Heart right ventricle (tissue), 16 donors: ENCODE measurements around the gene PPP4R3C. TPM values are rescaled to one million over a fixed set of nuclear protein-coding genes. Genes with fewer than 3 reads are reported as not detected.
"Not testable (repeated sequence)": the region's sequence is repeated elsewhere in the genome, so short reads cannot be mapped to it uniquely, and the experiment has no call there.

Source experiments
- ATAC-seq, 8 donors: fragments of 200-7000 bp; cut with Tn5 transposase; one replicate each; pipeline ENCODE4 v1.9.1; 2020; ENCODE audit warnings: mild to moderate bottlenecking in 8 of 8, moderate library complexity in 8 of 8, moderate number of reproducible peaks in 1 of 8
- DNase-seq, 2 donors: peaks; one replicate each; pipeline ENCODE4 v3.0.0-alpha.2; 2020
- H3K27ac ChIP-seq, 10 donors: fragments of 200-600 bp; sonication (generic) in 2 of 10; one replicate each; pipeline versions ENCODE4 v1.5.0 to v1.8.0; 2020 to 2022; ENCODE audit warnings: mild to moderate bottlenecking in 3 of 10
- H3K27me3 ChIP-seq, 7 donors: fragments of 200-600 bp; one replicate each; pipeline ENCODE4 v1.8.0; 2021 to 2022; ENCODE audit warnings: mild to moderate bottlenecking in 2 of 7
- H3K36me3 ChIP-seq, 9 donors: fragments of 200-600 bp; sonication (generic) in 1 of 9; one replicate each; pipeline versions ENCODE4 v1.5.0 to v1.8.0; 2020 to 2022; ENCODE audit warnings: mild to moderate bottlenecking in 2 of 9
- H3K4me1 ChIP-seq, 9 donors: fragments of 200-600 bp; sonication (generic) in 1 of 9; one replicate each; pipeline versions ENCODE4 v1.5.0 to v1.8.0; 2020 to 2022; ENCODE audit warnings: mild to moderate bottlenecking in 4 of 9
- H3K4me3 ChIP-seq, 10 donors: fragments of 200-600 bp; sonication (generic) in 2 of 10; one replicate each; pipeline versions ENCODE4 v1.5.0 to v1.8.0; 2020 to 2022; ENCODE audit warnings: mild to moderate bottlenecking in 7 of 10, moderate library complexity in 2 of 10
- H3K9me3 ChIP-seq, 11 donors: fragments of 200-600 bp in 10 of 11; sonication (generic) in 2 of 11; one replicate each; pipeline versions ENCODE4 v1.5.0 to v1.8.0; 2013 to 2022; ENCODE audit warnings: mild to moderate bottlenecking in 2 of 11, control low read depth in 1 of 11, moderate library complexity in 1 of 11
- WGBS, 2 donors: extraction: QIAGEN DNeasy Blood & Tissue Kit; methylation state at CpG; one replicate each; pipeline ENCODE4 v1.1.7; 2013; ENCODE audit warnings: inconsistent platforms in 1 of 2; 5-methylcytosine and 5-hydroxymethylcytosine counted together
- intact Hi-C, 10 donors: fragments of 100-400 bp; cut with DNase I; formaldehyde crosslinking; loops; one replicate each; pipeline versions ENCODE4 v1.11.1 to v1.14.2; 2022
- polyA plus RNA-seq, 2 donors: library from polyadenylated mRNA; stranded (reverse); fragments of 200-250 nt; gene quantifications; one replicate each; pipeline ENCODE4 v1.2.3, GENCODE V29; 2013
- total RNA-seq, 10 donors: library from RNA; stranded (reverse); fragmentation: NEBNext Ultra II Directional in 3 of 10; extraction: Animal tissue kit (Norgen Biotek cat#: 25700) in 3 of 10; gene quantifications; one replicate each; pipeline versions ENCODE4 v1.2.1 to v1.2.4, GENCODE V29; 2021 to 2023
- TF ChIP-seq, protein P1 (sequence below), 9 donors: fragments of 200-600 bp; sonication (generic) in 2 of 9; IDR thresholded peaks; one replicate each; pipeline versions ENCODE4 v1.5.0 to v1.8.0; 2021 to 2022; ENCODE audit warnings: antibody characterized with exemption in 9 of 9, mild to moderate bottlenecking in 5 of 9, moderate library complexity in 1 of 9
- donor health status: Arrhythmogenic right ventricular cardiomyopathy.
- donor health status: ischemic (EF 13 %, LVEDD 7.1; RV severe dilation, severe dysfunction).
- donor health status: healthy with polysubstance abuse.
- donor health status: DM: no; HTN: yes; CAD: no.
- donor health status: DM: no; HTN: no; CAD: no.
- donor health status: ischemic (EF 25% LVEDD 6.9; RV normal size, moderate dysfunction).
- donor health status: ischemic (EF 25% LVEDD 5.7; RV mildly dilated, moderate dysfunction).
- donor health status: healthy.
- donor health status: DM: yes; HTN: yes; CAD: no.
- donor health status: Ischemic cardiomyopathy.
- donor health status: ischemic (EF 35%, LVEDD 5.7; RV mildly dilated, moderate dysfunction).
- donor health status: nonischemic (EF 11% LVEDD 7.7; RV severe dilation, severe dysfunction).
- donor health status: DM: yes; HTN: yes; CAD: no.
- donor health status: PGD.
- donor health status: ischemic (EF 29% LVEDD 5.4; RV normal size, mild dysfunction).
- donor health status: nonischemic (EF 23%, LVEDD 6.1; RV moderate dilation, normal function).

The PPP4R3C gene
- total and polyA plus RNA-seq, 12 donors = not detected

DNA sequence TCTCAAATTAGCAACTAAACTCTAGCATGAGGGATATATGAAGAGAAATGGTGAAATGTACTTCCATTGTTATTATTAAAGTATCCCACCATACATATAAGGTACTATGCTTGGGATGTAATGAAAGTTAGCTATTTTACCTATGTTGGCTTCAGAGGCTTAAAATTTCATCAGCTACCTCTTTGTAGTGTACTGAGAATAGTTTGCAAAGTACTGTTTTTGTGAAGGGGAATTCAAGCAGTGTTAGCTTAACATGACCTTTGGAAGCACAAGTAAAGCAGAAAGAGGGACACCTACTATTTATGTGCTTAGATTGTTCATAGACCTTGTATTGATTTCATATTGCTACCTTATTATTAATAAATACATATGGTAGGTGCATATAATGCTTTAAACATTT, 11.8 kb downstream of the PPP4R3C start:
- DNase-seq = no peak
- ATAC-seq = no peak

DNA sequence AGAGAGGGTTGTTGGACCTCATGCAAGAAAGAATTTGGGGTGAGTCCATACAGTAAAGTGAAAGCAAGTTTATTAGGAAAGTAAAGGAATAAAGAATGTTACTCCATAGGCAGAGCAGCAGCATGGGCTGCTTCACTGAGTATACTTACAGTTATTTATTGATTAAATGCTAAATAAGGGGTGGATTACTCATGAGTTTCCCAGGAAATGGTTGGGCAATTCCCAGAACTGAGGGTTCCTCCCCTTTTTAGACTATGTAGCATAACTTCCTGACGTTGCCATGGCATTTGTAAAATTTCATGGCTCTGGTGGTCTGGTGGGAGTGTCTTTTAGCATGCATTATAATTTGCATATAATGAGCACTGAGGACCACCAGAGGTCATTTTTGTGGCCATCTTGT, 16.7 kb downstream of the PPP4R3C start:
- intact Hi-C loops = no loop called here
- H3K9me3 ChIP-seq = peaks cover 0 to 10% (median 0%) of the 10 kb centered on the region in 11 donors
- no peak overlapping the region for H3K27ac ChIP-seq
- WGBS, 2 donors = 85 to 91% methylated on average over 1 of the region's 1 CpG
- no peaks in the 10 kb centered on the region for H3K36me3 ChIP-seq
- DNase-seq (no peak), ATAC-seq (no peak)
- no peak overlapping the region for H3K4me3 ChIP-seq
- TF ChIP-seq, protein P1, sequence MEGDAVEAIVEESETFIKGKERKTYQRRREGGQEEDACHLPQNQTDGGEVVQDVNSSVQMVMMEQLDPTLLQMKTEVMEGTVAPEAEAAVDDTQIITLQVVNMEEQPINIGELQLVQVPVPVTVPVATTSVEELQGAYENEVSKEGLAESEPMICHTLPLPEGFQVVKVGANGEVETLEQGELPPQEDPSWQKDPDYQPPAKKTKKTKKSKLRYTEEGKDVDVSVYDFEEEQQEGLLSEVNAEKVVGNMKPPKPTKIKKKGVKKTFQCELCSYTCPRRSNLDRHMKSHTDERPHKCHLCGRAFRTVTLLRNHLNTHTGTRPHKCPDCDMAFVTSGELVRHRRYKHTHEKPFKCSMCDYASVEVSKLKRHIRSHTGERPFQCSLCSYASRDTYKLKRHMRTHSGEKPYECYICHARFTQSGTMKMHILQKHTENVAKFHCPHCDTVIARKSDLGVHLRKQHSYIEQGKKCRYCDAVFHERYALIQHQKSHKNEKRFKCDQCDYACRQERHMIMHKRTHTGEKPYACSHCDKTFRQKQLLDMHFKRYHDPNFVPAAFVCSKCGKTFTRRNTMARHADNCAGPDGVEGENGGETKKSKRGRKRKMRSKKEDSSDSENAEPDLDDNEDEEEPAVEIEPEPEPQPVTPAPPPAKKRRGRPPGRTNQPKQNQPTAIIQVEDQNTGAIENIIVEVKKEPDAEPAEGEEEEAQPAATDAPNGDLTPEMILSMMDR (IDR thresholded peaks at IDR 0.05) = no peak
- no peaks in the 10 kb centered on the region for H3K27me3 ChIP-seq
- H3K4me1 ChIP-seq = no peaks in the 10 kb centered on the region

More for the DNA sequence above, 11.8 kb downstream of the PPP4R3C start:
- Histone ChIP-seq H3K4me1 (no peaks in the 10 kb centered on the region), H3K36me3 (no peaks in the 10 kb centered on the region), H3K27me3 (no peaks in the 10 kb centered on the region), H3K27ac (no peak overlapping the region), H3K9me3 (peaks cover 0 to 5% (median 0%) of the 10 kb centered on the region in 11 donors), H3K4me3 (no peak overlapping the region)
- intact Hi-C loops = loop anchor here in 1 of 10 donors (5.0 kb wide), 1 partner anchor 1599 kb away; no protein-coding TSS in a partner anchor
- TF ChIP-seq, protein P1 (IDR thresholded peaks at IDR 0.05) = no peak

DNA sequence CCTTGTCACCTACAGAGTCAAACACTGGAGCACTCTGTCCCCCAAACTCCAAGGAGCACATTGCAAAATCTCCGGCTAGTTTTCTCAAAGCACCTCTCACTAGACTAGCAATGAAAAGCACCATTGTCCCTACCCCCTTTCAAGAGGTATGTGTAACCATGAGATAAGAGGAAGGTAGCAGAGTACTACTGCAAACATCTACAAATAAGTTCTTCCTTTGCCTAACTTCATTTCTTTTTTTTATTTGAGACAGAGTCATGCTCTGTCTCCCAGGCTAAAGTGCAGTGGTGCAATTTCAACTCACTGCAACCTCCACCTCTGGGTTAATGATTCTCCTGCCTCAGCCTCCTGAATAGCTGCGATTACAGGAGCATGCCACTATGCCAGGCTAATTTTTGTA, 17.7 kb downstream of the PPP4R3C start:
- WGBS, 2 donors = 88 to 98% methylated on average over 2 of the region's 2 CpGs
- DNase-seq (no peak), ATAC-seq (no peak)
- TF ChIP-seq, protein P1 (IDR thresholded peaks at IDR 0.05) = no peak
- Histone ChIP-seq H3K27ac (no peak overlapping the region), H3K4me3 (no peak overlapping the region), H3K27me3 (no peaks in the 10 kb centered on the region), H3K9me3 (peaks cover 0 to 10% (median 0%) of the 10 kb centered on the region in 11 donors), H3K4me1 (no peaks in the 10 kb centered on the region), H3K36me3 (no peaks in the 10 kb centered on the region)
- intact Hi-C loops = no loop called here

DNA sequence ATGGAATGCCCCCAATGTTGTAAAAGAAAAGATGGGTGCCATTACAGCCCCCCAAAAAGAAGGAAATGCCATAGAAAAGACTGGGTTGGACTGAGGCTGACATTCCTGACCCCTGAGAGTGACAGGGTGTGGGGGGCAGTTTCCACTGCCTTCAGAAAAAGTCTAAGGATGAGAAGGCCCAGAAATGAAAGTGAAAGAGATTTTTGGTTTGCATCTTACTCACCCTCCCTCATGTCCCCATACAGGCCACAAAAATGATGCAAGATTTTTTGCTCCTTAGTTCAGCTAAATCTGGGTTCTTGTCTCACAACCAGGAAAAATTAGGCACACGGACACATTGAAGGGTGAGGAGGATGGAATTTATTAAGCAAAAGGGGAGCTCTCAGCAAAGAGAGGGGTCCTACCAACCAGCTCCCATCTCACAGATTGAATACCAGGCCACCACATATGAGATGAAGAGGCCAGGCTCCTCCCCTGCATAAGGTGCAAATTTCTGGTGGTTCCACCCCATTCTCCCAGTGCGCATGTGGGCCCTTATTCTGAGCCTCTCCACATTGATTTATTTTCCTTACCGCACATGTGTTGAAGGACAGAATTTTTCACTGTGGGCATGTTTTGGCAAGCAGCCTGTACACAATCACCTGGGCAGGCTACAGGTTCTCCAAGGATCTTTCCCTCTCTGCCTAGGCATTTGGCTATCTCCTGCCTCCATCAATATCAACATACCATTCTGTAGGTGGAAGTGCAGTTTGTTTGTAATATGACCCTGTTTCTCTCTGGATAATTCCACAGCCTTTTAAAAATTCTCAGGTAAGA, 18.8 kb downstream of the PPP4R3C start:
- H3K36me3 ChIP-seq = no peaks in the 10 kb centered on the region
- ATAC-seq (no peak), DNase-seq (no peak)
- H3K27ac ChIP-seq = no peak overlapping the region
- H3K4me1 ChIP-seq = no peaks in the 10 kb centered on the region
- intact Hi-C loops = no loop called here
- no peaks in the 10 kb centered on the region for H3K27me3 ChIP-seq
- H3K4me3 ChIP-seq = no peak overlapping the region
- TF ChIP-seq, protein P1 (IDR thresholded peaks at IDR 0.05) = no peak
- peaks cover 0 to 10% (median 0%) of the 10 kb centered on the region in 11 donors for H3K9me3 ChIP-seq
- WGBS, 2 donors = 67 to 93% methylated on average over 3 of the region's 3 CpGs

DNA sequence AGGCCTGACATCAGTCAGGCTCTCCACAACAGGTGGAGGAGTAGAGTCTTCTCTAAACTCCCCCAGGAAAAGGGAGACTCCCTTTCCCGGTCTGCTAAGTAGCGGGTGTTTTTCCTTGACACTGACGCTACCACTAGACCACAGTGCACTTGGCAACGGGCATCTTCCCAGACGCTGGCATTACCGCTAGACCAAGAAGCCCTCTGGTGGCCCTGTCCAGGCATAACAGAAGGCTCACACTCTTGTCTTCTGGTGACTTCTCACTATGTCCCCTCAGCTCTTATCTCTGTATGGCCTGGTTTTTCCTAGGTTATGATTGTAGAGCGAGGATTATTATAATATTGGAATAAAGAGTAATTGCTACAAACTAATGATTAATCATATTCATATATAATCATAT, 20.7 kb downstream of the PPP4R3C start:
- intact Hi-C loops, H3K4me1 ChIP-seq, ATAC-seq, H3K27me3 ChIP-seq, H3K36me3 ChIP-seq, H3K4me3 ChIP-seq, H3K27ac ChIP-seq, DNase-seq: not testable (repeated sequence)
- peaks cover 0 to 10% (median 0%) of the 10 kb centered on the region in 11 donors for H3K9me3 ChIP-seq
- WGBS, 2 donors = 94 to 98% methylated on average over 7 of the region's 7 CpGs
